ENCODE data around the gene TRA2B. TPM values are rescaled to one million over a fixed set of nuclear protein-coding genes. Genes with fewer than 3 reads are reported as not detected.
A peak's percentile ranks its signal among the peaks of the same experiment; 100 is the strongest.

The TRA2B gene
- total RNA-seq, 1 experiment from 2014 or later, result 238 TPM

DNA sequence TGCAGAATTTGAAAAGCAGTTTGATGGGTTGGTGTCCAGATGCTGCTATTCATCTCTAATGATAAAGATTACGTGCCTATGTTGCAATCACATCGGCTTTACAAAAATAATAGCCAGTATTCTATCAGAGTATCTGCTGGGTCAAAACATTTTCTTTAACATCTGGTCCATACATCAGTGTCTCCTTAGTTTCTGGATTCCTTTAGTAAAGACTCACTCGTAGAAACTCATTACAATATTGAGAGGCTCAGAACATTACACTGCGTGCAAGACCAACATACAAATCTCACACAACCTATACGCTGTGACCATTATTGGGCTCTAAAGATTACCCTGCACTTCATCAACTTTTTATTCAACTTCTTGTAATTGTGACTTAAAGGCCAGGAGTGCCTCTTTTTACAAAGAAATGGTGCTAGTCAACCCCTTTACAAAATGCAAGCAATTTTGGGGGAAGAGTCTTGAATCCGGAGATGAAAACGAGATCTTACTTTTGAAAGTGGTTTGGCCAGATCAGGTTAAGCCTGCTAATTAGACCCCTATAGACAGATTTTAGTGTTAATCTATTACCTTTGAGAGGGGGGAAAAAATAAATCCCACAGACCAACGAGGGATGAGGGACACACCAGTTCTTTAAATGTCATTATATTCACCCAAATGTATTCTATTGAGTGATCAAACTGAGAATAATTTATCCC, 2.9 kb downstream of the TRA2B start:
- peaks cover 44% of the 10 kb centered on the region for H3K4me1 Mint-ChIP-seq (ENCODE audit: low read depth, unreplicated experiment)
- H3K27ac Mint-ChIP-seq (ENCODE audit: unreplicated experiment), result peak overlapping the region; percentile 99
- no TSS peak for BruUV-seq (replicated peaks)
- H3K27me3 Mint-ChIP-seq (ENCODE audit: unreplicated experiment), result no peaks in the 10 kb centered on the region
- H3K9me3 Mint-ChIP-seq (ENCODE audit: low read depth, unreplicated experiment), result no peaks in the 10 kb centered on the region
- CTCF ChIA-PET, result interaction anchor here (0.9 to 1.6 kb wide), 3 partner anchors 9 to 275 kb away, joined by 4 to 7 read pairs (median 5); no protein-coding TSS in a partner anchor
- peaks cover 76% of the 10 kb centered on the region for H3K36me3 Mint-ChIP-seq (ENCODE audit: insufficient read depth, unreplicated experiment)
- peak overlapping the region; percentile 95 for H3K4me3 Mint-ChIP-seq (ENCODE audit: low read depth, unreplicated experiment)
- intact Hi-C loops (cut with micrococcal nuclease; ENCODE audit: unreplicated experiment), result loop anchor here (5.0 kb wide), 1 partner anchor 258 kb away; no protein-coding TSS in a partner anchor
- no peak for DNase-seq
- no peak for TF ChIP-seq CTCF (IDR thresholded peaks at IDR 0.05; ENCODE audit: unreplicated experiment)

DNA sequence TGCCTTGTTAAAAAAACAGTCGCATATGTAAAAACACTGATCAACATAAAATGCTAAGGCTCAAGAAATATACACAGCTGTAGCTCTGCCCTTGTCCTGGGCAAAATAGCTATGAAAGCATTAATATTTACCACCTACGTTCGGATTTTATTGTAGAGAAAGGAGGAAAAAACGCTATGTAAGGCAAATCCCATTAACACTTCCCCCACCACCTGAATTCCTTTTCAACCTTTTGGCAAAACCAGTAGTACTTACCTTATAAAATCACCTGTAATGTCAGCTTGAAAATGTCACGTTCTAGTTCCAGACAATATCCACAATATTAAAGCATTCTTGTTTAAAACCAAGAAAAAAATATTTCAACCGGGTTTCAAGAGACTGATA, 3.6 kb downstream of the TRA2B start:
- no peaks in the 10 kb centered on the region for H3K27me3 Mint-ChIP-seq (ENCODE audit: unreplicated experiment)
- H3K4me1 Mint-ChIP-seq (ENCODE audit: low read depth, unreplicated experiment), result peaks cover 51% of the 10 kb centered on the region
- peaks cover 83% of the 10 kb centered on the region for H3K36me3 Mint-ChIP-seq (ENCODE audit: insufficient read depth, unreplicated experiment)
- intact Hi-C loops (cut with micrococcal nuclease; ENCODE audit: unreplicated experiment), result loop anchor here (5.0 kb wide), 1 partner anchor 257 kb away; no protein-coding TSS in a partner anchor
- peak overlapping the region; percentile 95 for H3K4me3 Mint-ChIP-seq (ENCODE audit: low read depth, unreplicated experiment)
- BruUV-seq (replicated peaks), result no TSS peak
- CTCF ChIA-PET, result interaction anchor here (0.6 to 1.2 kb wide), 2 partner anchors 9 to 240 kb away, joined by 3 to 4 read pairs; no protein-coding TSS in a partner anchor
- peak overlapping the region; percentile 99 for H3K27ac Mint-ChIP-seq (ENCODE audit: unreplicated experiment)
- TF ChIP-seq CTCF (IDR thresholded peaks at IDR 0.05; ENCODE audit: unreplicated experiment), result no peak
- DNase-seq, result no peak
- no peaks in the 10 kb centered on the region for H3K9me3 Mint-ChIP-seq (ENCODE audit: low read depth, unreplicated experiment)

GRCh38 chr3:185933374-185934173, 4.2 kb downstream of the TRA2B start:
- peak overlapping the region; percentile 99 for H3K27ac Mint-ChIP-seq (ENCODE audit: unreplicated experiment)
- H3K4me3 Mint-ChIP-seq (ENCODE audit: low read depth, unreplicated experiment), result peak overlapping the region; percentile 95
- H3K36me3 Mint-ChIP-seq (ENCODE audit: insufficient read depth, unreplicated experiment), result peaks cover 89% of the 10 kb centered on the region
- BruUV-seq (replicated peaks), result no TSS peak
- no peak for DNase-seq
- no peaks in the 10 kb centered on the region for H3K9me3 Mint-ChIP-seq (ENCODE audit: low read depth, unreplicated experiment)
- no peak for TF ChIP-seq CTCF (IDR thresholded peaks at IDR 0.05; ENCODE audit: unreplicated experiment)
- intact Hi-C loops (cut with micrococcal nuclease; ENCODE audit: unreplicated experiment), result loop anchor here (2.0 to 5.0 kb wide), 2 partner anchors 113 to 256 kb away; no protein-coding TSS in a partner anchor
- no peaks in the 10 kb centered on the region for H3K27me3 Mint-ChIP-seq (ENCODE audit: unreplicated experiment)
- peaks cover 57% of the 10 kb centered on the region for H3K4me1 Mint-ChIP-seq (ENCODE audit: low read depth, unreplicated experiment)
- CTCF ChIA-PET, result interaction anchor here (0.6 to 1.2 kb wide), 2 partner anchors 10 to 241 kb away, joined by 3 to 4 read pairs; no protein-coding TSS in a partner anchor

GRCh38 chr3:185931777-185932612, 5.8 kb downstream of the TRA2B start:
- CTCF ChIA-PET, result interaction anchor here (0.5 to 1.7 kb wide), 8 partner anchors 11 to 638 kb away, joined by 3 to 9 read pairs (median 3); no protein-coding TSS in a partner anchor
- no peaks in the 10 kb centered on the region for H3K27me3 Mint-ChIP-seq (ENCODE audit: unreplicated experiment)

More at GRCh38 chr3:185931777-185932612, 5.8 kb downstream of the TRA2B start:
- H3K27ac Mint-ChIP-seq (ENCODE audit: unreplicated experiment), result peak overlapping the region; percentile 49
- H3K36me3 Mint-ChIP-seq (ENCODE audit: insufficient read depth, unreplicated experiment), result peaks cover 87% of the 10 kb centered on the region
- no peak for DNase-seq
- H3K9me3 Mint-ChIP-seq (ENCODE audit: low read depth, unreplicated experiment), result no peaks in the 10 kb centered on the region
- BruUV-seq (replicated peaks), result no TSS peak
- intact Hi-C loops (cut with micrococcal nuclease; ENCODE audit: unreplicated experiment), result loop anchor here (2.0 to 5.0 kb wide), 2 partner anchors 111 to 255 kb away; no protein-coding TSS in a partner anchor
- peaks cover 73% of the 10 kb centered on the region for H3K4me1 Mint-ChIP-seq (ENCODE audit: low read depth, unreplicated experiment)
- no peak for TF ChIP-seq CTCF (IDR thresholded peaks at IDR 0.05; ENCODE audit: unreplicated experiment)
- H3K4me3 Mint-ChIP-seq (ENCODE audit: low read depth, unreplicated experiment), result peak overlapping the region; percentile 95

Measured in Calu3 (cell line).